ENCODE measurements around the gene ZFYVE26. TPM values are rescaled to one million over a fixed set of nuclear protein-coding genes. Genes with fewer than 3 reads are reported as not detected.

The ZFYVE26 gene
- total and polyA plus RNA-seq, 4 experiments from 2014 or later, result 0.95 to 38.1 (median 19.7) TPM

- Histone ChIP-seq H3K27ac (ENCODE audit: low read depth, low read length) (no peak overlapping the region), H3K9me3 (ENCODE audit: control insufficient read depth in 1 of 2, low read length in 2 of 2) (no peaks in the 10 kb centered on the region), H3K4me3 (ENCODE audit: low read length in 2 of 2) (no peak overlapping the region), H3K4me1 (ENCODE audit: insufficient read depth, low read length) (no peaks in the 10 kb centered on the region), H3K36me3 (ENCODE audit: insufficient read depth, low read length) (no peaks in the 10 kb centered on the region), H3K27me3 (ENCODE audit: insufficient read depth, low read length) (no peaks in the 10 kb centered on the region)
- no peaks in the 10 kb centered on the region for H3K36me3 Mint-ChIP-seq
- peaks cover 0 to 2% (median 0%) of the 10 kb centered on the region in 8 donors for H3K9me3 Mint-ChIP-seq
- intact Hi-C loops (cut with micrococcal nuclease), result no loop called here
- peaks cover 0 to 8% (median under 1%) of the 10 kb centered on the region in 4 donors for H3K4me1 Mint-ChIP-seq
- DNase-seq, result no peak
- POLR2A ChIA-PET (ENCODE audit: partially characterized antibody), result no interaction called here
- CTCF ChIA-PET (ENCODE audit: partially characterized antibody), result no interaction called here
- H3K27me3 Mint-ChIP-seq, result no peaks in the 10 kb centered on the region
- no peak overlapping the region for H3K4me3 Mint-ChIP-seq
- H3K27ac Mint-ChIP-seq, result no peak overlapping the region
These were observed 80.8 kb downstream of the ZFYVE26 start for GRCh38 chr14:67735336-67736147.

GRCh38 chr14:67734675-67735074 lies 81.7 kb downstream of the ZFYVE26 start:
- H3K4me1 ChIP-seq (ENCODE audit: insufficient read depth, low read length), result no peaks in the 10 kb centered on the region
- POLR2A ChIA-PET (ENCODE audit: partially characterized antibody), result no interaction called here

DNA sequence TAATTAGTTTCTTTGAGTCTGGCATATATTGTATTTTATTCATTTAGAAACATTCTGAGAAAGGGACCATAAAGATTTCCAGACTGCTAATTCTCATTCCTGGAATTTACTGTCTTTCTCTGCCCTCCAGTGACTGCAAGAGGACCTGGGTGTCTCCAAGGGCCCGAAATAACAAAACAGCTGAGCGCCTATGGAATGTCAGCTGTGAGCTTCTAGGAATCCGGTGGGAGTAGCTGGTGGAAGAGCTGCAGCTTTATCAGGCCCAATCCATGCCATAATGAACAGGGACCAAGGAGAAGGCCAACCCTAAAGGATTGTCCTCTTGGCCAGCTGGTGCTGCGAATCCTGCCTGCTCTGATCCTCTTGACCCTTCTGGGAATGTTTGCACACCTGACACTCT lies 82.8 kb downstream of the ZFYVE26 start:
- Histone ChIP-seq H3K4me1 (ENCODE audit: insufficient read depth, low read length) (no peaks in the 10 kb centered on the region), H3K36me3 (ENCODE audit: insufficient read depth, low read length) (no peaks in the 10 kb centered on the region), H3K4me3 (ENCODE audit: low read length in 2 of 2) (no peak overlapping the region), H3K9me3 (ENCODE audit: control insufficient read depth in 1 of 2, low read length in 2 of 2) (no peaks in the 10 kb centered on the region), H3K27me3 (ENCODE audit: insufficient read depth, low read length) (no peaks in the 10 kb centered on the region), H3K27ac (ENCODE audit: low read depth, low read length) (no peak overlapping the region)
- Mint-ChIP-seq H3K4me3 (no peak overlapping the region), H3K27ac (peak overlapping the region in 1 of 7 donors; percentile 29), H3K36me3 (no peaks in the 10 kb centered on the region), H3K9me3 (peaks cover 0 to 2% (median 0%) of the 10 kb centered on the region in 8 donors), H3K27me3 (no peaks in the 10 kb centered on the region), H3K4me1 (no peaks in the 10 kb centered on the region)
- no peak for DNase-seq
- intact Hi-C loops (cut with micrococcal nuclease), result no loop called here
- ChIA-PET CTCF (ENCODE audit: partially characterized antibody) (no interaction called here), POLR2A (ENCODE audit: partially characterized antibody) (no interaction called here)

More at GRCh38 chr14:67734675-67735074, 81.7 kb downstream of the ZFYVE26 start:
- Mint-ChIP-seq H3K27ac (no peak overlapping the region), H3K36me3 (no peaks in the 10 kb centered on the region), H3K4me1 (peaks cover 0 to 8% (median under 1%) of the 10 kb centered on the region in 4 donors), H3K9me3 (peaks cover 0 to 2% (median 0%) of the 10 kb centered on the region in 8 donors), H3K27me3 (no peaks in the 10 kb centered on the region), H3K4me3 (no peak overlapping the region)
- CTCF ChIA-PET (ENCODE audit: partially characterized antibody), result no interaction called here
- Histone ChIP-seq H3K27me3 (ENCODE audit: insufficient read depth, low read length) (no peaks in the 10 kb centered on the region), H3K36me3 (ENCODE audit: insufficient read depth, low read length) (no peaks in the 10 kb centered on the region), H3K27ac (ENCODE audit: low read depth, low read length) (no peak overlapping the region), H3K9me3 (ENCODE audit: control insufficient read depth in 1 of 2, low read length in 2 of 2) (no peaks in the 10 kb centered on the region), H3K4me3 (ENCODE audit: low read length in 2 of 2) (no peak overlapping the region)
- intact Hi-C loops (cut with micrococcal nuclease), result no loop called here
- DNase-seq, result no peak

DNA sequence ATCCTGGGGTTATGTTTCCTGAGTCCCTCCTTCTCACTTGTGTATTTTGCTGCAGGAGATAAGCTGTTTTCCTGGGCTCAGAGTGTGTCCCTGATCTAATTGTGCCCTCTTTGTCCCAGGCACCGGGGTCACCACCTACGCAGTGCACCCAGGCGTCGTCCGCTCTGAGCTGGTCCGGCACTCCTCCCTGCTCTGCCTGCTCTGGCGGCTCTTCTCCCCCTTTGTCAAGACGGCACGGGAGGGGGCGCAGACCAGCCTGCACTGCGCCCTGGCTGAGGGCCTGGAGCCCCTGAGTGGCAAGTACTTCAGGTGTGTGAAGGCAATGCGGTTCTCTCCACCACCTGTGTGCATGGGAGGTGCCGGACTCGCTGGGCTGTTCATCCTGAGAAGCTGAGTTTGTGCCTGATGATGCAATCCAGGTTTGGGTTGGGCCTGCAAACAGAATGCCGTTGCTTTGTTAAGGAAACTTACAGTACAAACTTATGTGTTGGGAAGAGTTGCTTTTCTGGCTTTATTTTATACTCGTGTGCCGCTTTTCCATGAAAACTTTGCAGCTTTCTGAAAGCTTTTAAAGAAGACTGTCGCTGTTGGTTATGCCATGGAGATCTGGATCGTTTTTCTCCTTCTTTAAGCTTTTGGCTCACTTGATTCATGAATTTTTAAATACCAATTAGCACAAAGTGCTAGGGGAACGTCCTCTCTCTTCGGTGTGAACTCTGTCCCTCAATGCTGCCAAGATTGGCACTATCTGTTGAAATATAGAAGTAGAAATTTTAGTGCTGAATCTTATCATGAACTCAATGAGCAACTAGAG lies 87.1 kb downstream of the ZFYVE26 start:
- no peaks in the 10 kb centered on the region for H3K36me3 Mint-ChIP-seq
- POLR2A ChIA-PET (ENCODE audit: partially characterized antibody), result no interaction called here
- H3K27me3 Mint-ChIP-seq, result peaks cover 2 to 10% of the 10 kb centered on the region in 2 donors
- intact Hi-C loops (cut with micrococcal nuclease), result no loop called here
- no peaks in the 10 kb centered on the region for H3K4me1 Mint-ChIP-seq
- H3K36me3 ChIP-seq (ENCODE audit: insufficient read depth, low read length), result no peaks in the 10 kb centered on the region
- no peaks in the 10 kb centered on the region for H3K4me1 ChIP-seq (ENCODE audit: insufficient read depth, low read length)
- H3K4me3 Mint-ChIP-seq, result no peak overlapping the region
- H3K4me3 ChIP-seq (ENCODE audit: low read length in 2 of 2), result no peak overlapping the region
- peaks cover 4% of the 10 kb centered on the region for H3K27me3 ChIP-seq (ENCODE audit: insufficient read depth, low read length)
- no peak overlapping the region for H3K27ac ChIP-seq (ENCODE audit: low read depth, low read length)
- DNase-seq, result no peak
- no peaks in the 10 kb centered on the region for H3K9me3 Mint-ChIP-seq
- CTCF ChIA-PET (ENCODE audit: partially characterized antibody), result interaction anchor here (1.0 kb wide), 1 partner anchor 25 kb away, joined by 5 read pairs; no protein-coding TSS in a partner anchor
- no peak overlapping the region for H3K27ac Mint-ChIP-seq
- no peaks in the 10 kb centered on the region for H3K9me3 ChIP-seq (ENCODE audit: control insufficient read depth in 1 of 2, low read length in 2 of 2)

DNA sequence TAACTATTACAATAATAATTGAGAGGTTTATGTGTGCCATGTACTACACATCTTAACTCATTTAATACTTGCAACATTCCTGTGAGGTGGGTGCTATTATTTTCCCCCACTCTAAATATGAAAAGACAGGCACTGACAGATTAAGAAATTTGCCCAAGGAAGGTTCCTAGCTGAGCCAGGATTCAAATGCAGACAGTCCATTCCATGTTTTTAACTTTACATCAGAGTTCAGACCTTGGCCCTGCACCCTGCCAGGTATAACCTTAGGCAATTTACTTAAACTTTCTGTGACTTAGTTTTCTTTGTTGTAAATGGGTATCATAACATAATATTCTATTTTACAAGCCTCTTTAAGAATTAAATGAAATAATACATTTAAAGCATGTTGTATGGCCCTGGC lies 88.1 kb downstream of the ZFYVE26 start:
- H3K27me3 ChIP-seq (ENCODE audit: insufficient read depth, low read length), result peaks cover 4% of the 10 kb centered on the region
- CTCF ChIA-PET (ENCODE audit: partially characterized antibody), result no interaction called here
- H3K36me3 ChIP-seq (ENCODE audit: insufficient read depth, low read length), result no peaks in the 10 kb centered on the region
- H3K4me1 ChIP-seq (ENCODE audit: insufficient read depth, low read length), result no peaks in the 10 kb centered on the region
- peaks cover 10 to 15% of the 10 kb centered on the region in 2 donors for H3K27me3 Mint-ChIP-seq
- no peak overlapping the region for H3K27ac Mint-ChIP-seq
- DNase-seq, result no peak
- no peaks in the 10 kb centered on the region for H3K4me1 Mint-ChIP-seq
- intact Hi-C loops (cut with micrococcal nuclease), result no loop called here
- POLR2A ChIA-PET (ENCODE audit: partially characterized antibody), result no interaction called here
- no peak overlapping the region for H3K4me3 ChIP-seq (ENCODE audit: low read length in 2 of 2)
- no peaks in the 10 kb centered on the region for H3K9me3 Mint-ChIP-seq
- no peak overlapping the region for H3K27ac ChIP-seq (ENCODE audit: low read depth, low read length)
- no peaks in the 10 kb centered on the region for H3K36me3 Mint-ChIP-seq
- no peaks in the 10 kb centered on the region for H3K9me3 ChIP-seq (ENCODE audit: control insufficient read depth in 1 of 2, low read length in 2 of 2)
- no peak overlapping the region for H3K4me3 Mint-ChIP-seq

GRCh38 chr14:67727361-67727760 lies 89.0 kb downstream of the ZFYVE26 start:
- POLR2A ChIA-PET (ENCODE audit: partially characterized antibody), result no interaction called here
- no peaks in the 10 kb centered on the region for H3K9me3 Mint-ChIP-seq
- H3K27ac Mint-ChIP-seq, result no peak overlapping the region
- no peaks in the 10 kb centered on the region for H3K36me3 Mint-ChIP-seq
- H3K4me3 Mint-ChIP-seq, result no peak overlapping the region
- Histone ChIP-seq H3K9me3 (ENCODE audit: control insufficient read depth in 1 of 2, low read length in 2 of 2) (no peaks in the 10 kb centered on the region), H3K27me3 (ENCODE audit: insufficient read depth, low read length) (peaks cover 4% of the 10 kb centered on the region), H3K36me3 (ENCODE audit: insufficient read depth, low read length) (no peaks in the 10 kb centered on the region), H3K4me1 (ENCODE audit: insufficient read depth, low read length) (peaks cover 6% of the 10 kb centered on the region), H3K27ac (ENCODE audit: low read depth, low read length) (no peak overlapping the region), H3K4me3 (ENCODE audit: low read length in 2 of 2) (no peak overlapping the region)
- H3K4me1 Mint-ChIP-seq, result peaks cover 3 to 7% (median 4%) of the 10 kb centered on the region in 4 donors
- DNase-seq, result no peak
- peaks cover 13 to 17% of the 10 kb centered on the region in 2 donors for H3K27me3 Mint-ChIP-seq
- intact Hi-C loops (cut with micrococcal nuclease), result no loop called here
- CTCF ChIA-PET (ENCODE audit: partially characterized antibody), result no interaction called here

DNA sequence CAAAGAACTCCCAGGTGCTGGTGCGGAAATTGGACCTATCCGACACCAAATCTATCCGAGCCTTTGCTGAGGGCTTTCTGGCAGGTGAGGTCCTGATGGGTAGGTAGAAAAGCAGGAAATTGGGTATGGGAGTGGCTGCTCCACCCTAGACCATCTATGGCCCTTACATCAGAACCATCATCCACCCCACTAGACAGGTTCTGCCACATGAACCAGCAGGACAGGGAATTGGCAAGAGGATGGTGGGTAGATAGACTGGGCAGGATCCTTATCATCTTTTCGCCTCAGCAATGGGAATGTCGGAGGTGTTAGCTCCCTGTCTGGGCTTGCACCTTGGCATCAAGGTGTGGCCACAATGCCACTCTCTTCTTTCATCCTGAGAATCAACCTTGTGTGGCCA lies 91.2 kb downstream of the ZFYVE26 start:
- Mint-ChIP-seq H3K36me3 (no peaks in the 10 kb centered on the region), H3K27ac (no peak overlapping the region), H3K9me3 (no peaks in the 10 kb centered on the region), H3K27me3 (peaks cover 22% of the 10 kb centered on the region in 2 donors), H3K4me1 (peaks cover 3 to 7% (median 6%) of the 10 kb centered on the region in 4 donors), H3K4me3 (no peak overlapping the region)
- Histone ChIP-seq H3K27me3 (ENCODE audit: insufficient read depth, low read length) (peaks cover 4% of the 10 kb centered on the region), H3K4me3 (ENCODE audit: low read length in 2 of 2) (no peak overlapping the region), H3K36me3 (ENCODE audit: insufficient read depth, low read length) (no peaks in the 10 kb centered on the region), H3K9me3 (ENCODE audit: control insufficient read depth in 1 of 2, low read length in 2 of 2) (no peaks in the 10 kb centered on the region), H3K4me1 (ENCODE audit: insufficient read depth, low read length) (peaks cover 8% of the 10 kb centered on the region), H3K27ac (ENCODE audit: low read depth, low read length) (no peak overlapping the region)
- no peak for DNase-seq
- intact Hi-C loops (cut with micrococcal nuclease), result no loop called here
- ChIA-PET CTCF (ENCODE audit: partially characterized antibody) (no interaction called here), POLR2A (ENCODE audit: partially characterized antibody) (no interaction called here)

Data from CD4-positive, alpha-beta memory T cell (primary cell).